Hepatic stellate cell (primary cell): ENCODE data around the gene PIM2.
A peak's percentile ranks its signal among the peaks of the same experiment; 100 is the strongest.

ENCODE experiments used
- DNase-seq: peaks from one replicate; pipeline ENCODE4 v3.0.0; 2011; ENCODE audit warnings: low spot score

Gene PIM2

GRCh38 chrX:48918643-48919340 lies at the start of gene PIM2:
Gene PIM2 (minus strand): TSS chrX:48919024. CDS start chrX:48918834, 190 bp downstream.
- DNase-seq = peak; percentile 73

DNA sequence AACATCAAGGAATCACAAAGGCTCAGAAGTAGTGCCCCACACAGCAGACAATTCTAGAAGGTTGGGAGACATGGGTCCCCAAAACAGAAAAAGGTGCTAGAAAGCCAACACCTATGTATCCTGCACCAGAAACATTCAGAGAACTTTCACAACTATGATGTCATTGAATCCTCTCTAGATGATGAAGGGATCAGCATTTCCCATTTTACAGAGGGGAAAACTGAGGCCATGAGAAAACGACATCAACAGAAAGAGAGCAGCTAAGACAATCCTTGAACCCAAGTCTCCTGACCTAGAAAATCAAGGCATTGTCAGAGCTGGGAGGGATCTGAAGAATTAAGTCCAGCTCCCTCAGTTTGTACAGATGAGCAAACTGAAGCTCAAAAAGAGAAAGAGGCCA lies 49.6 kb upstream of the PIM2 start:
- no peak for DNase-seq

DNA sequence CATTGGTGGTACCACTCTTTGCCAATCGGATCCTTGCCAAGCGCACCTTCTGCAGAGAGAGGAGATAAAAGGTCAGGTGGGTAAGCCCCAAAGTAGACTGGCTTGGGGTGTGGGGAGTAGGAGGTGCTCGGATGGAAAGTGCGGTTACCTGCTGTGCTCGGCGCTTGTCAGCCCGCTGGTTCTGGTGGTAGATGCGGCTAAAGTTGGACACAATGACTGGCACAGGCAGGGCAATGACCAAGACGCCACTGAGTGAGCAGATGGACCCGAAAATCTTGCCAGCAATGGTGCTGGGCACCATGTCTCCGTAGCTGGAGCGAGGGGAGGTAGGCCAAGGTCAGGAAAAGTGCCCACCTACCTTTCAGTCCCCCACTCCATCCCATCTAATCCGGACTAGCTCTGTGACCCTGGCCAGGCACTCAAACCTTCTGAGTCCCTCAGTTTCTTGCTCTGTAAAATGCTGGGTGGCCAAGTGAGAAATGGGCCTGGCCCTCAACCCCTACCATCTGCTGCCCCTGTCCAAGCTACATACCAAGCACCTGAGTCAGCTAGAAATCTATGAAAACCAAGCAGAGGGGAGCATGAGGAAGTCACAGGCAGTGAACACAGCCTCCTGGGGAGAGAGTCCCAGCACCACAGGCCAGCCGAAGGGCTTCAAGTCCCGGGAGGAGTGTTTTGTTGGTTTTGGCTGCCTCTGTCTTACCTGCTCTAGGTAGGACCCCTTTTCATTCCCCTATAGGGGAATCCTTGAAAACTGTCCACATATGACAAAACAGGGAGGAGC lies 48.2 kb upstream of the PIM2 start:
- DNase-seq = peak; percentile 66

- DNase-seq = no peak
These were observed 47.1 kb upstream of the PIM2 start for GRCh38 chrX:48965959-48966358.

DNA sequence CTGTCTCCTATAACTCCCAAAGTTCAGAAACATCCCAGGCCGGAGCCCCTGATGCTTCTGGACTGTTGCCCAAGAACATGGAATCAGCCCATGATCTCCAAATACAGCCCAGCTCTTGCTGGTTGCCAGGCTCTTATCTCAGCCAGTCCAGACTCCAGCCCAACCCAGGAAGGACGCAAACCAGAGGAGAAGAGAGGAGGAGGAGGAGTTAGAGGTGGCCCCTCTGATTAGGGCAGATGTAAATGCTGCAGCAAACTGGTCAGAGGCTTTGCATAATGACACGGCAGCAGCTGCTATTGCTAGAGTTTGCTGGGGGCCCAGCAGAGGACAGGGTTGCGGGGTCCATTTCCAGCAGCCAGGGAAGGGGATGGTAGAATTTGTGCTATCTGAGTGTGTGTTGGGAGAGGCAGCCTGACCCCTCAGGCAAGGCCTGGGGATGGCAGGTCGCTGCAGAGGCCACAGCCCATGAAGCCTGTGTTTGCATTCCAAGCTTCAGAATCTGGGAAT lies 42.8 kb upstream of the PIM2 start:
- DNase-seq = no peak

DNA sequence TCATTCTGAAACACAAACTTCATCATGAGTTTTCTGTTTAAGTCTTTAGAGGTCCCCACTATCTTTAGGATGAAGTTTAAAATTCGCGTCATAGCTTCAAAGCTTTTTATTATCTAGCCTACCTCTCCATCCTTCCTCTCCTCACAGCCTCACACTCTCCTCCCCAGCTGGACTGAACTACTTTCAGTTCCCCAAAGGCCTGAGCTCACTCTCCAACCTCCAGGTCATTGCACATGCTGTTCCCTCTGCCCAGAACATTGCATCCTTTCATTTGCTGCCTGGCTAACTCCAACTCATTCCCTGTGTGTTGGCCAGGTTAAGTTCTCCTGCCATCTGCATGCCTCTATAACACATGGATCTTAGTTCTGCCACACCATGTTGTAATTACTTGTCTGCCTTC lies 41.5 kb upstream of the PIM2 start:
- DNase-seq = no peak

GRCh38 chrX:48958635-48959094 lies 39.8 kb upstream of the PIM2 start:
- peak; percentile 53 for DNase-seq

DNA sequence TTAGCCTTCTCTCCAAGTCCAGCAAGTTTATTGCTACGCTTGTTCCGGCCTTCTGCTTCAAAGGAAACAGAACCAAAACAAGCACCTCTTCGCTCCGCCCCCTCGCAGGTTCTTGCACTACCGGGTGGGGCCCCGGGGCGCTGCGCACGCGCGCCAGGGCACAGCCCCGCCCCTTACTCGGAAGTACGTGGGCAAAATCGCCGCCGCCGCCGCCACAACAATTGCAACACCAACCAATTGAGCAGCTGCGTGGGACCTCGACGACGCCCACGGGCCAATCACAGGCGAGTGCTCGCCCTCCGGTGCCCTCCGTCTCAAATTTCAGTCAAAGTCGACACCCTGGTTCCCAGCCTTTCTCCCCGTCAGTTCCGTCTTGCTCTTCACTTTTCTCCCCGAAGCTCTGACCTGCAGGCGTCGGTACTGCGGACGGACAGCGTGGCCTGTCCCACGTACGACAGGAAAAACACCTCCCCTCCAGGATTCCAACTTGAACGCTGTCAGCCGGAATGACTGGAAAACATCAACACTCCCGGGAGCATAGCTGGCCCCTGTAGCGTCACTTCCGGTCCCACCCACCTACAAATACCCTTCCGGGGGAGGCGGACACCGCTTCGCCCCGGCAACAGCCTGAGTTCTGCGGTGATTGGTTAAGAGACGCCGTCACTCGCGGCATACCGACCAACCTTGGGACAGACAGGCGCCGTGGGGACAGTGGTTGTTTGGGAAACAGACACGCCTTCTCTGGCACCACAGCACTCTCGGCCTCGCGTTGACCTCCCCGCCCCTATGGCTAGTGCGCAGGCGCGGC lies 39.2 kb upstream of the PIM2 start:
- DNase-seq = peak; percentile 95

DNA sequence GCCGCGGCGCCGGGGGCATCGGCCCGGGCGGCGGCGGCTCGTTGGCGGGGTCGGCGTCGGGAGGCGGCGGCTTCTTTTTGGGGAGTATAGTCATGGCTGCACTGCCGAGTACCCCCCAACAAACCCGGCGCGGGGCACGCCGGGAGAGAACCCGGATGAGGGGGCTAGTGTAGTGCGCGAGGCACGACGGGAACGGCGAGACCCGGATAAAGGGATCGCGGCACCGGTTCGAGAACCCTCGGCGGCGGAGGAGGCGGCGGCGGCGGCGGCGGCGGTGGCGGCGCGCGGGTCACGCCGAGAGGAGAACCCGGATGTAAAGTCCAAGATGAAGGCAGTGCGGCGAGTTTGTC lies 38.6 kb upstream of the PIM2 start, which contains the start of gene OTUD5:
OTUD5 (minus strand) TSS at position 131 of the 350 bp plus-strand sequence; CDS start at position 94, 37 bp downstream.
- DNase-seq = peak; percentile 47

DNA sequence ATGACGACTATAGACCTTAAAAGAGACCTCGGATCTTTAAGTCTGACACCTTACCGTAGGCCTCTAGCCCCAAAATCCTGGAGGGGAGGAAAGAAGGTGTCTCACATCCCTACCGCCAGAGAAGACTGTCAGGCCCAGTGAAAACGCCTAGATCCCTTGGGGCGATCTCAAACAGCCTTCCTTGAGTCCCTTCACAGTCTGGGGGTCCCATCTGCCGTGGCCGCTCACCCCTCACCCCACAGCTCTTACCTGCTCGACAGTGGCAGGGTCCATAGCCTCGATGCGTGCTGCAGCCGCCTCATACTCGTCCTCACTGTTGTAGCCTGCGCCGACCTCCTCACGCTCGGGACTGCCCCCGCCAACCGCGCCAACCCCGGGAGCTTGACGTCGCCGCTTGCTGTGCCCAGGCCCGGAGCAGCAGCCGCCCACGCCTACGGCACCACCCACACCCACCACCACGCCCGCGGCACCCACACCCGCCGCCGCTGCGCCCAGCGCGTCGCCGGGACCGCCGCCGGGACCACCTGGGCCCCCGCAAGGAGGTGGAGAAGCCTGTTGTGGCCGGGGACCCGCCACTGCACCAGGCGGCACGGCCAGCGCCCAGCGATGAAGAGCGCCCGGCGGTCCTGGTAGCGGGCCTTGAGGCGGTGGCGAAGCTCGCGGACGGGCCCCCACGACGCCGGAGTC lies 38.0 kb upstream of the PIM2 start:
- DNase-seq = no peak

GRCh38 chrX:48948589-48948988 lies 29.8 kb upstream of the PIM2 start:
- DNase-seq = no peak

GRCh38 chrX:48945517-48946348 lies 26.9 kb upstream of the PIM2 start:
- DNase-seq = peak; percentile 71

GRCh38 chrX:48942895-48943294 lies 24.1 kb upstream of the PIM2 start:
- DNase-seq = no peak

DNA sequence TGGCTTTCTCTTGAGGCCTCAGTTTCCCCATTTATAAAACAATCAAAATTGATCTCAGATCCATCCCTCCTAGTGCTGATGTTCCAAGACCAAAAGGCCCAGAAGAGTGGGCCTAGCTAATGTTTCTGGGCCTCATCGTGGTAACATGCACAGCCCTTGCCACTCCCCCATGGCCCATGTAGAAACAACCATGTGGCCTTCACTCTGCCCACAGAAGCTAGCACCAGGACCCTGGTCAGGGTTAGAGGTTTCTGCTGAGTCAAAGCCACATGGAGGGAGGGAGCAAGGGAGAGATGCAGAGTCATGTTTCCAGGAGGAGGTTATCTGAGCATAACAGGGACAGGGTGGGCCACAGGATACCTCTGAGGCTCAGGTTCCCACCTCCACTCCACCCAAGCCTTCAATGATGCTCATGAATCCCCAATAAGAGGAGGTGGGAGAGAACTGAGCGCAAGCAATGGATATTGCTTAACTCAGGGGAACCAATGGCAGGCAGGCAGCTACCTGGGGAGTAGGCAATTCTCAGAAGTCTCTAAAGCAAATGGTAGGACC lies 21.7 kb upstream of the PIM2 start:
- DNase-seq = no peak

DNA sequence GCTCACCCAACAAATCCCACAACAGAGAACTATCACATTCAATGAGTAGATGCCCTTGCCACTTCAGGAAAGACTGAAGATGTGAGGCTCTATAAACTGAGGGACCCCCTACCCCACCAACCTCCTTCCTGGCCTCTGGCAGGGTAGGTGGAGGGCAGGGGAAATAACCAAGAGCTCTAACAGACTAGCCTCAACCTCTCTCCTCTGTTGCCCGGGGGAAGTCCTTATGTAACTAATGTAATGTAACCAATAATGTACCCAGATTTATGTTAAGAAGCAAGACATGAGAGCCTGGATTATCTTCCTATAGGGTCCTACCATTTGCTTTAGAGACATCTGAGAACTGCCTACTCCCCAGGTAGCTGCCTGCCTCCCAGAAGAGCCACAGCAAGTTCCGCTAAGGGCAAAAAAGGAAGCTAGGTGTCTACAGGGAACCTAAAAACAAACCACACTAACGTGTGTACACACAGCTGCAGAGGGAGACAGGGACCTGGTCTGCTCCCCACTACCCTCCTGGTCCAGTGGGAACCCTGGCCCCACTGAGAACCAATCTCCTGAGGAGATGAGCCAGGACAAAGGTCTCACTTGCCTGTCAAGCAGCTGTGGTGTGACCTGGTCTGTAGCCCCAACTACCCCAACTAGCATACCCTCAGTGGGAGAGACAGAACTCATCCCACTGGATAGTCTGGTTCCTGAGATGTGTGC lies 20.9 kb upstream of the PIM2 start:
- no peak for DNase-seq

DNA sequence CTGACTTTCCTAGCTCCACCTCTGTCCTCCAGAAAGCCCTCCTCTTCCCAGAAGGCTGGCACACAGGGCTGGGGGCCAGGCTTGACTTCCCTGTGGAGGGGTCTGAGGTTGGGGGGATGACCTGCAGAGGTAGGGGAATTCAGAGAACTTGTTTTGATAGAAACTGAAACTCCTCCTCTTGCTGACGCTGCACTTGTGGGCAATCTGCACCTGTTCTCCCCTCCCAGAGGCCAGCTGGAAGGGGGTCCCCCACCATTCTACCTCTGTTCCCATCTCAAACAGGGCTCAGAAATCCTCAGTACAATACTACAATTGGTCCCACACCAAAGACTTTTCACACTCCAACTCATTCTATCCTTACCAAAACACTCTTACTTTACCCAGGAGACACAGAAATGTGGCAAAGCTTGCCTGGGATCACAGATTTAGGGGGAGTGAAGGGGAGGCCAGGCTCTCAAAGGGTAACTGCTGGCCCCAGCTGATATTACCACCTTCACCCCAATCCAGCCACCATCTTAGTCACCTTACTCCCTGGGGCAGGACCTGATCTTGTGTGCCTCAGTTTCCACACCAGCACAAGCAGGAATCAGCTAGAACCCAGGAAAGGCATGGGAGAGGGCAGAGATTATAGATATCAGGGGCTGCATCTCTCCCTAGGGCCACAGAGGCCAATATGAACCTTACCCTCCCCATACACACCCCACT lies 20.0 kb upstream of the PIM2 start:
- no peak for DNase-seq

DNA sequence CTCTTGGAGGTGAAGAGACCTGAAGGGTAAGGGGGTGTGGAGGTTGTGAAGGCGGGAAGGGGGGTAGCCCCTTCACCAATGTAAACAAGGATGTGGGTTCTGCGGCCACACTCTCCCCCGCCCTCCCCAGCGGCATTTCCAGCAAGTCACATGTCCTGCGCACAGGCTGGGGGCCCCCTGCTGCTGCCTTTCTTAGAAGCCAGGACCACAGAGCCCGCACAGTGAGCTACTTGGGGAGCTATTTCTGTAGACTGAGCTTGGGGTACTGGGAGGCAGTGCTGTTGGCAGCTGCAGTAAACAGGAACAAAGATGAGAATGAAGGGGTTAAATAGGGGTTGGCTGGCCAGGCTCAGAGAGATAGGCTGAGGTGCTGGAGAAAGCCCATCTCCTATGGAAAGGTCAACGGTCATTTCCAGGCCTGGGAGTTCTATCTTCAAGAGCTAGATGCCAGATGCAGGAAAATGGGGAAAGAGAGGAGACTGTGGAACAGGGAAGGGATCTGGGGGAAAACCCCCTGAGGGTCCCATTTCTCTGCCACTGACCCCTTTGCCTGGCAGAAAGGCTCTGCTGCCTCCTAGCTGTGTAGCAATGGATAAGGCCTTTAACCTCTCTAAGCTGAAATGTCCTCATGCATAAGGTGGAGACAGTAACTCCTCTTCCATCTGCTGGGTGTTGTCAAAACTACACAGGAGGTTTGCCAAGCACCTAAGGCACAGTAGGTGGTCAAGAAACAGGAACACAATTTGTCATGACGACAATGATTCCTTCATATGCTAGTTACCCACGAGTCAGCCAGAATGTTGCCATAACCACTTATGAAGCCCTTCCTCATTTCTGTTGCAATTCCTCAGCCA lies 18.5 kb upstream of the PIM2 start:
- no peak for DNase-seq

GRCh38 chrX:48936429-48937053 lies 17.7 kb upstream of the PIM2 start:
- DNase-seq = no peak
